HCT116 (cell line): ENCODE measurements around the gene STON1. TPM values are rescaled to one million over a fixed set of nuclear protein-coding genes. Genes with fewer than 3 reads are reported as not detected.

ENCODE experiments used
- ATAC-seq: fragments of 200-7000 bp; cut with Tn5 transposase; 2 replicates; pipeline ENCODE4 v1.9.1; 2020; ENCODE audit warnings: mild to moderate bottlenecking, moderate library complexity
- BruUV-seq: library from RNA; stranded (reverse); fragments of 400-500 nt; replicated peaks from 2 replicates; lab custom pipeline; 2021; lab: Mats Ljungman, UMichigan
- CTCF ChIA-PET: fragments of 300-600 bp; sonication (Branson Sonifier 250); formaldehyde crosslinking; loops from one replicate; lab custom pipeline; 2021; ENCODE audit warnings: antibody characterized with exemption; lab: Charles Lee
- POLR2A ChIA-PET: fragments of 300-600, 350-600 bp; sonication (Branson Sonifier 250); formaldehyde crosslinking; loops from one replicate; lab custom pipeline; 2021; ENCODE audit warnings: antibody characterized with exemption; lab: Charles Lee
- RAD21 ChIA-PET, 2 experiments: fragments of 300-600 bp; sonication (Branson Sonifier 250); formaldehyde crosslinking; loops; one replicate each; lab custom pipeline; 2023; ENCODE audit warnings: low total read pairs in 2 of 2; ENCODE audit not compliant: uncharacterized antibody in 2 of 2, unreplicated experiment in 2 of 2, low non-redundant PET in 1 of 2; lab: Charles Lee
- DNase-seq: peaks from one replicate; pipeline ENCODE4 v3.0.0-alpha.2; 2010; ENCODE audit warnings: low read depth, low spot score
- H2AFZ ChIP-seq: fragments of 200-600 bp; shearing (Covaris generic), sonication (generic); 2 replicates; pipeline ENCODE4 v1.6.1; 2017; ENCODE audit warnings: low read depth, mixed run types, mixed read lengths, antibody characterized with exemption, low read length; ENCODE audit not compliant: poor library complexity, severe bottlenecking
- H3K27ac ChIP-seq: 2 replicates; pipeline ENCODE4 v1.5.1; 2012; ENCODE audit warnings: low read depth, low read length
- H3K27me3 ChIP-seq: fragments of 200-600 bp; sonication (generic); 2 replicates; pipeline ENCODE4 v1.6.1; 2016; ENCODE audit warnings: mixed run types, low read length, mixed read lengths; ENCODE audit not compliant: insufficient read depth
- H3K36me3 ChIP-seq, 2 experiments: fragments of 200-500 bp in 1 of 2; fragments of 200-600 bp in 1 of 2; sonication (Bioruptor generic) in 1 of 2; sonication (generic) in 1 of 2; 2 replicates each; pipeline versions ENCODE4 v1.5.1 to v1.6.1; 2014 to 2016; ENCODE audit warnings: low read length in 2 of 2, inconsistent platforms in 1 of 2, mixed read lengths in 1 of 2, mixed run types in 1 of 2; ENCODE audit not compliant: insufficient read depth in 2 of 2, control insufficient read depth in 1 of 2
- H3K4me1 ChIP-seq, 2 experiments: fragments of 200-600 bp in 1 of 2; sonication (generic) in 1 of 2; 2 replicates each; pipeline versions ENCODE4 v1.5.1 to v1.6.1; 2012 to 2017; ENCODE audit warnings: low read length in 2 of 2, inconsistent platforms in 1 of 2, mild to moderate bottlenecking in 1 of 2, mixed read lengths in 1 of 2, mixed run types in 1 of 2, moderate library complexity in 1 of 2; ENCODE audit not compliant: insufficient read depth in 2 of 2, control insufficient read depth in 1 of 2
- H3K4me2 ChIP-seq: fragments of 200-600 bp; sonication (generic); 2 replicates; pipeline ENCODE4 v1.6.1; 2017; ENCODE audit warnings: mixed run types, low read length, mixed read lengths
- H3K4me3 ChIP-seq, 2 experiments: fragments of 200-600 bp in 1 of 2; sonication (generic) in 1 of 2; replicated peaks in 1 of 2; 2 replicates each; pipeline ENCODE4 v1.5.1; 2011 to 2016; ENCODE audit warnings: low read length in 2 of 2, control low read depth in 1 of 2, low read depth in 1 of 2, mild to moderate bottlenecking in 1 of 2, mixed read lengths in 1 of 2, mixed run types in 1 of 2
- H3K79me2 ChIP-seq: fragments of 200-600 bp; sonication (generic); 2 replicates; pipeline ENCODE4 v1.6.1; 2017; ENCODE audit warnings: mild to moderate bottlenecking, mixed run types, low read length, moderate library complexity, mixed read lengths; ENCODE audit not compliant: insufficient read depth
- H3K9ac ChIP-seq: fragments of 200-600 bp; sonication (generic); 2 replicates; pipeline ENCODE4 v1.6.1; 2016; ENCODE audit warnings: low read length, mixed read lengths
- H3K9me2 ChIP-seq: fragments of 200-600 bp; sonication (generic), shearing (Covaris generic); 2 replicates; pipeline ENCODE4 v1.6.1; 2017; ENCODE audit warnings: mixed run types, mild to moderate bottlenecking, moderate library complexity; ENCODE audit not compliant: insufficient read depth
- H3K9me3 ChIP-seq, 2 experiments: fragments of 200-500 bp in 1 of 2; fragments of 200-600 bp in 1 of 2; sonication (Bioruptor generic) in 1 of 2; sonication (generic) in 1 of 2; 2 replicates each; pipeline ENCODE4 v1.6.1; 2014 to 2017; ENCODE audit warnings: low read length in 2 of 2, mixed read lengths in 2 of 2, inconsistent platforms in 1 of 2, low read depth in 1 of 2, mild to moderate bottlenecking in 1 of 2, mixed run types in 1 of 2, moderate library complexity in 1 of 2; ENCODE audit not compliant: control insufficient read depth in 1 of 2, insufficient read depth in 1 of 2
- H4K20me1 ChIP-seq: fragments of 200-600 bp; sonication (generic), shearing (Covaris generic); 2 replicates; pipeline ENCODE4 v1.6.1; 2017; ENCODE audit warnings: mixed run types, mild to moderate bottlenecking, moderate library complexity; ENCODE audit not compliant: insufficient read depth
- CBX3 ChIP-seq: IDR thresholded peaks from 2 replicates; pipeline ENCODE4 v1.6.1; 2012; ENCODE audit warnings: low read depth
- ELF1 ChIP-seq: IDR thresholded peaks from 2 replicates; pipeline ENCODE4 v1.6.1; 2012; ENCODE audit warnings: low read depth, borderline replicate concordance
- EZH2phosphoT487 ChIP-seq: fragments of 200-600 bp; IDR thresholded peaks from 2 replicates; pipeline ENCODE4 v1.6.1; 2018; ENCODE audit warnings: antibody characterized with exemption, borderline replicate concordance
- POLR2A ChIP-seq: IDR thresholded peaks from 2 replicates; pipeline ENCODE4 v1.7.0; 2011; ENCODE audit warnings: borderline replicate concordance; ENCODE audit not compliant: insufficient read depth, insufficient read length; ENCODE audit errors: extremely low read depth
- RAD21 ChIP-seq: IDR thresholded peaks from 2 replicates; pipeline ENCODE4 v1.6.1; 2012; ENCODE audit warnings: low read depth, mild to moderate bottlenecking
- SIN3A ChIP-seq: IDR thresholded peaks from 2 replicates; pipeline ENCODE4 v1.6.1; 2012; ENCODE audit warnings: low read depth
- SRF ChIP-seq: IDR thresholded peaks from 2 replicates; pipeline ENCODE4 v1.6.1; 2012; ENCODE audit warnings: low read depth
- TCF7L2 ChIP-seq: IDR thresholded peaks from 2 replicates; pipeline ENCODE4 v1.7.0; 2011; ENCODE audit warnings: borderline replicate concordance, inconsistent platforms; ENCODE audit not compliant: insufficient read depth, insufficient read length; ENCODE audit errors: extremely low read depth
- YY1 ChIP-seq: IDR thresholded peaks from 2 replicates; pipeline ENCODE4 v1.6.1; 2011; ENCODE audit warnings: low read length, low read depth, moderate library complexity, mild to moderate bottlenecking; ENCODE audit not compliant: insufficient replicate concordance; ENCODE audit errors: extremely low read depth
- ZFX ChIP-seq: fragments of 450-650 bp; IDR thresholded peaks from 2 replicates; pipeline ENCODE4 v1.6.1; 2017
- ZNF274 ChIP-seq: fragments of 200-500 bp; sonication (Bioruptor generic); IDR thresholded peaks from 2 replicates; pipeline ENCODE4 v1.6.1; 2014; ENCODE audit warnings: mild to moderate bottlenecking, low read depth, low read length, inconsistent platforms
- intact Hi-C: fragments of 100-400 bp; cut with micrococcal nuclease; formaldehyde crosslinking; loops from 2 replicates; pipeline ENCODE4 v1.10.0; 2022
- total RNA-seq: library from RNA; stranded (reverse); gene quantifications from one replicate; pipeline ENCODE4 v1.2.1, GENCODE V29; 2021; ENCODE audit not compliant: unreplicated experiment
- TF ChIP-seq, protein P1 (sequence below): IDR thresholded peaks from 2 replicates; pipeline ENCODE4 v1.6.1; 2012
- TF ChIP-seq, protein P2 (sequence below): IDR thresholded peaks from 2 replicates; pipeline ENCODE4 v1.6.1; 2011; ENCODE audit warnings: mild to moderate bottlenecking, low read length, moderate library complexity; ENCODE audit not compliant: insufficient replicate concordance; ENCODE audit errors: extremely low read depth
- TF ChIP-seq, protein P3 (sequence below): IDR thresholded peaks from 2 replicates; pipeline ENCODE4 v1.6.1; 2012; ENCODE audit warnings: low read depth

STON1 gene
- total RNA-seq, 1 experiment from 2014 or later: 1.4 TPM

DNA sequence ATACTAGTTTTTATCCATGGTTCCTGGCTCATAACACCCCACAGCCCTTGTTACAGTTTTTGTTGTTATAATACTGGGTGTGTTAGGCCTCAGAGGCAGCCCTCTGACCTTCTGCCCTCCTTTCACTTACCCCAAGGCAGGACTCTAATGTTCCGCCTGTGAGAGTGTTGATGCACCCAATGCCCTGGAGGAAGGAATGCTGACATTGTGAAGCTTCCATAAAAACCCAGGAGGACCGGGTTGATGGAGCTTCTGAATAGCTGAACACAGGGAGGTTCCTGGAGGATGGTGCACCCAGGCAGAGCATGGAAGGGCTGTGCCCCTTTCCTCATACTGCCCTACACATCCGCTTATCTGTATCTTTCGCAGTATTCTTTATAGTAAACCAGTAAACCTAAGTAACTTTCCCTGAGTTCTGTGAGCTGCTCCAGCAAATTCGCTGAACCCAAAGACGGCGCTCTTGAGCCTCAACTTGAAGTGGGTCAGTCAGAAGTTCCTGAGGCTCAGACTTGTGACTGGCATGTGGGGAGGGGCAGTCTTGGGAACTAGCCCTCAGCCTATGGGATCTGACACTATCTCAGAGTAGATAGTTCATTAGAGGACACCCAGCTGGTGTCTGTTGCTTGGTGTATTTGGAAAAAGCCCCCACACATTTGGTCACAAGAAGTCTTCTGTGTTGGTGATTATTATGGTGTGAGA lies 10.4 kb downstream of the STON1 start:
- no peak overlapping the region for H3K27ac ChIP-seq
- no peaks in the 10 kb centered on the region for H3K9me3 ChIP-seq
- H3K27me3 ChIP-seq: no peaks in the 10 kb centered on the region
- ChIA-PET POLR2A (no interaction called here), RAD21 (no interaction called here), CTCF (no interaction called here)
- H3K4me2 ChIP-seq: no peak overlapping the region
- H2AFZ ChIP-seq: no peak overlapping the region
- no peak overlapping the region for H3K9ac ChIP-seq
- BruUV-seq: no TSS peak
- no peaks in the 10 kb centered on the region for H3K79me2 ChIP-seq
- H3K9me2 ChIP-seq: no peaks in the 10 kb centered on the region
- DNase-seq (no peak), ATAC-seq (no peak)
- H3K36me3 ChIP-seq: no peaks in the 10 kb centered on the region
- intact Hi-C loops: no loop called here
- H4K20me1 ChIP-seq: no peaks in the 10 kb centered on the region
- no peak for TF ChIP-seq POLR2A
- TF ChIP-seq ZNF274: no peak
- TF ChIP-seq, protein P1, sequence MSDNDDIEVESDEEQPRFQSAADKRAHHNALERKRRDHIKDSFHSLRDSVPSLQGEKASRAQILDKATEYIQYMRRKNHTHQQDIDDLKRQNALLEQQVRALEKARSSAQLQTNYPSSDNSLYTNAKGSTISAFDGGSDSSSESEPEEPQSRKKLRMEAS: no peak
- TF ChIP-seq SIN3A: no peak
- no peak for TF ChIP-seq SRF
- TF ChIP-seq EZH2phosphoT487: no peak
- no peak for TF ChIP-seq CBX3
- TF ChIP-seq ELF1: no peak
- no peak for TF ChIP-seq ZFX
- no peaks in the 10 kb centered on the region for H3K4me1 ChIP-seq
- no peak overlapping the region for H3K4me3 ChIP-seq

DNA sequence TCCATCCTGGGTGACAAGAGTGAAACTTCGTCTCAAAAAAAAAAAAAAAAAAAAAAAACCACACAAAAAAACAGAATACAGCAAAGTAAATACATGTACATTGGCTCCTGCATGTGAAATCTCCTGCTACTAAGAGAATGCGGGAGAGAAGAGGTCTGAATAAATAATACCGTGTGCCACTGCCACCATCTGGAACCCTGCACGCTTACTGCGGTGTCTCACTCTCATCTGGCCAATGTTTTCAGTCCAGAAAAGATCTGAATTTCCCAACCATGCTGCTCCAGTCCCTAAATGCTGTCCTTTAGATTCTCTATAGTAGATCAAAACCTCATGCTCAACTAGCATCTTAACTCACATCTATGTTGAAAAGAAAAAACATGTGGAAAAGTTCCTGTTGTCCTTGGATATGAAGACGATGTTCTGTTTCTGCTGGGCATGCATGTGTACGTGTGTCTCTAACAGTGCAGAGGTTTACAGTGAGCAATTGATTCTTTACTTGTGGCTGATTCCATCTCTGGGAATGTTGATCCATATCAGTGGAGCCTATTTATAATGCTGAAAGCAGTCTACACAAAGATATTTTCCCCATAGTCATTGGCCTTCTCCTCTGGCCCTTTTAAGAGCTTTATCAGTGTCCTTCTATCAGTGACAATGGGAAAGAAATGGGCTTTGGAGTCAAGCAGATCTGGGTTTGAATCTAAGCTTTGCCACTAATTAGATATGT lies 11.9 kb downstream of the STON1 start:
- Histone ChIP-seq H3K4me1 (no peaks in the 10 kb centered on the region), H3K9me3 (no peaks in the 10 kb centered on the region), H3K79me2 (no peaks in the 10 kb centered on the region), H3K9me2 (no peaks in the 10 kb centered on the region), H3K4me2 (no peak overlapping the region), H3K9ac (no peak overlapping the region), H3K27ac (no peak overlapping the region), H3K27me3 (no peaks in the 10 kb centered on the region), H2AFZ (no peak overlapping the region), H3K4me3 (no peak overlapping the region), H4K20me1 (no peaks in the 10 kb centered on the region), H3K36me3 (no peaks in the 10 kb centered on the region)
- no TSS peak for BruUV-seq
- intact Hi-C loops: no loop called here
- ATAC-seq: no peak
- ChIA-PET CTCF (no interaction called here), RAD21 (no interaction called here), POLR2A (no interaction called here)
- no peak for DNase-seq
- TF ChIP-seq POLR2A: no peak
- TF ChIP-seq TCF7L2: no peak
- TF ChIP-seq, protein P2, sequence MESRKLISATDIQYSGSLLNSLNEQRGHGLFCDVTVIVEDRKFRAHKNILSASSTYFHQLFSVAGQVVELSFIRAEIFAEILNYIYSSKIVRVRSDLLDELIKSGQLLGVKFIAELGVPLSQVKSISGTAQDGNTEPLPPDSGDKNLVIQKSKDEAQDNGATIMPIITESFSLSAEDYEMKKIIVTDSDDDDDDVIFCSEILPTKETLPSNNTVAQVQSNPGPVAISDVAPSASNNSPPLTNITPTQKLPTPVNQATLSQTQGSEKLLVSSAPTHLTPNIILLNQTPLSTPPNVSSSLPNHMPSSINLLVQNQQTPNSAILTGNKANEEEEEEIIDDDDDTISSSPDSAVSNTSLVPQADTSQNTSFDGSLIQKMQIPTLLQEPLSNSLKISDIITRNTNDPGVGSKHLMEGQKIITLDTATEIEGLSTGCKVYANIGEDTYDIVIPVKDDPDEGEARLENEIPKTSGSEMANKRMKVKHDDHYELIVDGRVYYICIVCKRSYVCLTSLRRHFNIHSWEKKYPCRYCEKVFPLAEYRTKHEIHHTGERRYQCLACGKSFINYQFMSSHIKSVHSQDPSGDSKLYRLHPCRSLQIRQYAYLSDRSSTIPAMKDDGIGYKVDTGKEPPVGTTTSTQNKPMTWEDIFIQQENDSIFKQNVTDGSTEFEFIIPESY: no peak
- no peak for TF ChIP-seq RAD21
- no peak for TF ChIP-seq ZNF274
- TF ChIP-seq, protein P3, sequence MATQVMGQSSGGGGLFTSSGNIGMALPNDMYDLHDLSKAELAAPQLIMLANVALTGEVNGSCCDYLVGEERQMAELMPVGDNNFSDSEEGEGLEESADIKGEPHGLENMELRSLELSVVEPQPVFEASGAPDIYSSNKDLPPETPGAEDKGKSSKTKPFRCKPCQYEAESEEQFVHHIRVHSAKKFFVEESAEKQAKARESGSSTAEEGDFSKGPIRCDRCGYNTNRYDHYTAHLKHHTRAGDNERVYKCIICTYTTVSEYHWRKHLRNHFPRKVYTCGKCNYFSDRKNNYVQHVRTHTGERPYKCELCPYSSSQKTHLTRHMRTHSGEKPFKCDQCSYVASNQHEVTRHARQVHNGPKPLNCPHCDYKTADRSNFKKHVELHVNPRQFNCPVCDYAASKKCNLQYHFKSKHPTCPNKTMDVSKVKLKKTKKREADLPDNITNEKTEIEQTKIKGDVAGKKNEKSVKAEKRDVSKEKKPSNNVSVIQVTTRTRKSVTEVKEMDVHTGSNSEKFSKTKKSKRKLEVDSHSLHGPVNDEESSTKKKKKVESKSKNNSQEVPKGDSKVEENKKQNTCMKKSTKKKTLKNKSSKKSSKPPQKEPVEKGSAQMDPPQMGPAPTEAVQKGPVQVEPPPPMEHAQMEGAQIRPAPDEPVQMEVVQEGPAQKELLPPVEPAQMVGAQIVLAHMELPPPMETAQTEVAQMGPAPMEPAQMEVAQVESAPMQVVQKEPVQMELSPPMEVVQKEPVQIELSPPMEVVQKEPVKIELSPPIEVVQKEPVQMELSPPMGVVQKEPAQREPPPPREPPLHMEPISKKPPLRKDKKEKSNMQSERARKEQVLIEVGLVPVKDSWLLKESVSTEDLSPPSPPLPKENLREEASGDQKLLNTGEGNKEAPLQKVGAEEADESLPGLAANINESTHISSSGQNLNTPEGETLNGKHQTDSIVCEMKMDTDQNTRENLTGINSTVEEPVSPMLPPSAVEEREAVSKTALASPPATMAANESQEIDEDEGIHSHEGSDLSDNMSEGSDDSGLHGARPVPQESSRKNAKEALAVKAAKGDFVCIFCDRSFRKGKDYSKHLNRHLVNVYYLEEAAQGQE: no peak
- TF ChIP-seq YY1: no peak
- no peak for TF ChIP-seq ZFX
